ENCODE data around the gene XPC. TPM values are rescaled to one million over a fixed set of nuclear protein-coding genes. Genes with fewer than 3 reads are reported as not detected.

XPC gene
- total RNA-seq, 2 donors from 2014 or later = 33.0 to 40.0 TPM

- no peak for TF ChIP-seq CTCF (conservative IDR thresholded peaks at IDR 0.05)
- no peak for DNase-seq
- Histone ChIP-seq H3K27ac (ENCODE audit: low read depth, low read length) (no peak overlapping the region), H3K36me3 (ENCODE audit: control insufficient read depth, insufficient read depth, low read length) (peaks cover 97% of the 10 kb centered on the region), H3K9me3 (ENCODE audit: control insufficient read depth, low read length) (peaks cover 5% of the 10 kb centered on the region), H3K4me3 (ENCODE audit: low read length) (no peak overlapping the region), H3K9ac (ENCODE audit: extremely low read depth, low read length, poor library complexity, severe bottlenecking) (no peak overlapping the region), H3K27me3 (ENCODE audit: control insufficient read depth, insufficient read depth, low read length, poor library complexity, severe bottlenecking) (no peaks in the 10 kb centered on the region), H3K4me1 (ENCODE audit: control insufficient read depth, insufficient read depth, low read length) (no peaks in the 10 kb centered on the region)
- WGBS, 2 experiments (ENCODE audit: insufficient coverage in 1 of 2, insufficient read length in 1 of 2) = 93 to 100% methylated on average over 6 to 8 of the region's 8 CpGs
- Mint-ChIP-seq H3K9me3 (no peaks in the 10 kb centered on the region), H3K4me1 (no peaks in the 10 kb centered on the region), H3K27ac (no peak overlapping the region), H3K27me3 (ENCODE audit: insufficient read depth) (no peaks in the 10 kb centered on the region), H3K4me3 (no peak overlapping the region), H3K36me3 (ENCODE audit: low read depth) (peaks cover 83% of the 10 kb centered on the region)
Measured at GRCh38 chr3:14132120-14132519, 46.3 kb downstream of the XPC start.

GRCh38 chr3:14131134-14131533 lies 47.3 kb downstream of the XPC start:
- Mint-ChIP-seq H3K27me3 (ENCODE audit: insufficient read depth) (no peaks in the 10 kb centered on the region), H3K36me3 (ENCODE audit: low read depth) (peaks cover 83% of the 10 kb centered on the region), H3K9me3 (no peaks in the 10 kb centered on the region), H3K27ac (no peak overlapping the region), H3K4me3 (no peak overlapping the region), H3K4me1 (peaks cover 4% of the 10 kb centered on the region)
- peaks cover 5% of the 10 kb centered on the region for H3K9me3 ChIP-seq (ENCODE audit: control insufficient read depth, low read length)
- 91 to 93% methylated on average over 3 to 5 of the region's 5 CpGs for WGBS, 2 experiments (ENCODE audit: insufficient coverage in 1 of 2, insufficient read length in 1 of 2)
- TF ChIP-seq CTCF (conservative IDR thresholded peaks at IDR 0.05) = no peak
- H3K27ac ChIP-seq (ENCODE audit: low read depth, low read length) = no peak overlapping the region
- no peaks in the 10 kb centered on the region for H3K27me3 ChIP-seq (ENCODE audit: control insufficient read depth, insufficient read depth, low read length, poor library complexity, severe bottlenecking)
- no peak overlapping the region for H3K4me3 ChIP-seq (ENCODE audit: low read length)
- H3K4me1 ChIP-seq (ENCODE audit: control insufficient read depth, insufficient read depth, low read length) = peaks cover 3% of the 10 kb centered on the region
- no peak overlapping the region for H3K9ac ChIP-seq (ENCODE audit: extremely low read depth, low read length, poor library complexity, severe bottlenecking)
- H3K36me3 ChIP-seq (ENCODE audit: control insufficient read depth, insufficient read depth, low read length) = peaks cover 92% of the 10 kb centered on the region
- DNase-seq = no peak

- 96 to 99% methylated on average over 12 of the region's 12 CpGs for WGBS, 2 experiments (ENCODE audit: insufficient coverage in 1 of 2, insufficient read length in 1 of 2)
- peaks cover 87% of the 10 kb centered on the region for H3K36me3 ChIP-seq (ENCODE audit: control insufficient read depth, insufficient read depth, low read length)
Measured at GRCh38 chr3:14130707-14131106, 47.7 kb downstream of the XPC start.

More at GRCh38 chr3:14130707-14131106, 47.7 kb downstream of the XPC start:
- no peak for TF ChIP-seq CTCF (conservative IDR thresholded peaks at IDR 0.05)
- H3K9me3 ChIP-seq (ENCODE audit: control insufficient read depth, low read length) = peaks cover 5% of the 10 kb centered on the region
- H3K36me3 Mint-ChIP-seq (ENCODE audit: low read depth) = peaks cover 78% of the 10 kb centered on the region
- H3K27ac ChIP-seq (ENCODE audit: low read depth, low read length) = no peak overlapping the region
- H3K4me3 ChIP-seq (ENCODE audit: low read length) = no peak overlapping the region
- no peak for DNase-seq
- no peaks in the 10 kb centered on the region for H3K27me3 ChIP-seq (ENCODE audit: control insufficient read depth, insufficient read depth, low read length, poor library complexity, severe bottlenecking)
- H3K27me3 Mint-ChIP-seq (ENCODE audit: insufficient read depth) = no peaks in the 10 kb centered on the region
- H3K4me3 Mint-ChIP-seq = no peak overlapping the region
- H3K9ac ChIP-seq (ENCODE audit: extremely low read depth, low read length, poor library complexity, severe bottlenecking) = no peak overlapping the region
- peaks cover 4% of the 10 kb centered on the region for H3K4me1 ChIP-seq (ENCODE audit: control insufficient read depth, insufficient read depth, low read length)
- no peaks in the 10 kb centered on the region for H3K9me3 Mint-ChIP-seq
- peaks cover 8% of the 10 kb centered on the region for H3K4me1 Mint-ChIP-seq
- no peak overlapping the region for H3K27ac Mint-ChIP-seq

Measured in endodermal cell (in vitro differentiated cells).